Lower leg skin (tissue), 3 donors: ENCODE results near the gene KIF25.

Source experiments
- CTCF ChIP-seq, 3 donors: fragments of 450-650 bp; IDR thresholded peaks; one replicate each; pipeline ENCODE4 v1.5.1; 2016; ENCODE audit warnings: antibody characterized with exemption in 3 of 3, mild to moderate bottlenecking in 3 of 3, moderate library complexity in 2 of 3
- POLR2A ChIP-seq, 2 donors: fragments of 450-650 bp; IDR thresholded peaks; one replicate each; pipeline ENCODE4 v1.6.1; 2016 to 2017; ENCODE audit warnings: antibody characterized with exemption in 2 of 2, mild to moderate bottlenecking in 1 of 2, moderate library complexity in 1 of 2

GRCh38 chr6:167978607-167979006, 18.9 kb upstream of the KIF25 start:
- TF ChIP-seq CTCF (IDR thresholded peaks at IDR 0.05) (no peak), POLR2A (IDR thresholded peaks at IDR 0.05) (no peak)
